Right kidney (tissue), 1 donor: ENCODE measurements around the gene TWIST2.

Experiments used
- DNase-seq: peaks from one replicate; pipeline ENCODE4 v3.0.0-alpha.2; 2016

TWIST2 gene

GRCh38 chr2:238921259-238921658, 73.4 kb downstream of the TWIST2 start:
- no peak for DNase-seq

- no peak for DNase-seq
These were observed 73.9 kb downstream of the TWIST2 start for GRCh38 chr2:238921681-238922319.

- DNase-seq = no peak
These were observed 74.5 kb downstream of the TWIST2 start for GRCh38 chr2:238922435-238922834.

- no peak for DNase-seq
These were observed 76.1 kb downstream of the TWIST2 start for GRCh38 chr2:238924032-238924431.

- DNase-seq = no peak
These were observed 76.9 kb downstream of the TWIST2 start for GRCh38 chr2:238924796-238925195.

- no peak for DNase-seq
These were observed 77.4 kb downstream of the TWIST2 start for GRCh38 chr2:238925281-238925680.

GRCh38 chr2:238925816-238926521, 78.1 kb downstream of the TWIST2 start:
- DNase-seq = no peak

GRCh38 chr2:238926761-238927611, 79.1 kb downstream of the TWIST2 start:
- no peak for DNase-seq

- no peak for DNase-seq
These were observed 80.0 kb downstream of the TWIST2 start for GRCh38 chr2:238927746-238928519.

GRCh38 chr2:238928520-238929241, 80.8 kb downstream of the TWIST2 start:
- DNase-seq = no peak

GRCh38 chr2:238929242-238930081, 81.6 kb downstream of the TWIST2 start:
- DNase-seq = peak; percentile 57

GRCh38 chr2:238930216-238930615, 82.3 kb downstream of the TWIST2 start:
- DNase-seq = no peak

- no peak for DNase-seq
These were observed 88.5 kb downstream of the TWIST2 start for GRCh38 chr2:238936162-238937052.

- no peak for DNase-seq
These were observed 90.1 kb downstream of the TWIST2 start for GRCh38 chr2:238938003-238938400.

- no peak for DNase-seq
These were observed 90.6 kb downstream of the TWIST2 start for GRCh38 chr2:238938401-238939055.

- no peak for DNase-seq
These were observed 91.2 kb downstream of the TWIST2 start for GRCh38 chr2:238939074-238939473.

GRCh38 chr2:238939521-238940403, 91.9 kb downstream of the TWIST2 start:
- no peak for DNase-seq

GRCh38 chr2:238940806-238941205, 92.9 kb downstream of the TWIST2 start:
- no peak for DNase-seq
